ENCODE measurements around the gene UGCG.

- TF ChIP-seq EZH2 (IDR thresholded peaks at IDR 0.05; ENCODE audit: insufficient read depth, poor library complexity, severe bottlenecking) (no peak), EZH2phosphoT487 (IDR thresholded peaks at IDR 0.05; ENCODE audit: insufficient read depth, low read depth) (no peak)
Measured at GRCh38 chr9:111907147-111907546, 10.5 kb downstream of the UGCG start.
